T-helper 22 cell (primary cell): ENCODE results near the gene ASXL2.
"Not testable (repeated sequence)": the region's sequence is repeated elsewhere in the genome, so short reads cannot be mapped to it uniquely, and the experiment has no call there.

Experiments used
- DNase-seq: peaks from one replicate; pipeline ENCODE4 v3.0.0-alpha.2; 2020; ENCODE audit warnings: low read depth

Gene ASXL2

DNA sequence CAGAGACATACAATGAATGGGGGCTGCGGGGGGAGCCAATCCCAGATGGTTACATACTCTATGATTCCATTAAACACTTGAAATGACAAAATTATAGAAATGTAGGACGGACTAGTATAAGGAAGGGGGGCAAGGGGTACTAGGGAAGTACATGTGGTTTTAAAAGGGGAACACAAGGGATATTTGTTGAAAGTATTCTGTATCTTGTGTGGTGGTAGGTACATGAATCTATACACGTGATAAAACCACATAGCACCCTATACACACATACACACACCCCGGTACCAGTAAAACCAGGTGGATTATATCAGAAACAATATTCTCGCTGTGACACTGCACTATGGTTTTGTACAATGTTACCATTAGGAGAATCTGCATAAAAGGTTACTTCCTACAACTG, 45.4 kb downstream of the ASXL2 start:
- DNase-seq: no peak

GRCh38 chr2:25831746-25832449, 46.4 kb downstream of the ASXL2 start:
- DNase-seq: no peak

GRCh38 chr2:25829828-25830227, 48.5 kb downstream of the ASXL2 start:
- DNase-seq: no peak

DNA sequence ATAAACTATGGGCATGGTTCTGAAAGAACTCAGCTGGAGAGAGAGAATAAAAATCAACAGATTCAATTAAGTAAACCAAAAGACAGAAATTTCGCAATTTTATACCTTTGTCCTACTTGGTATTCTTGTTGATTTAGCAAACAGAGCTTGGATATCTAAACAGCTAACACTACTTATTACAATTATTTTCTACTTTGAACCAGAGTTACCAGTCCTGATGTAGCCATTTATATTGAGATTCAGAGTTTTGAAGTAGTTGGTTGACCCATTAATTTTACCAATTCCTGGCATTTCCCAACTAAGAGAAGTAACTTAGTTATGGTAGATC, 48.9 kb downstream of the ASXL2 start:
- no peak for DNase-seq

- DNase-seq: not testable (repeated sequence)
These were observed 49.5 kb downstream of the ASXL2 start for GRCh38 chr2:25828532-25829376.

DNA sequence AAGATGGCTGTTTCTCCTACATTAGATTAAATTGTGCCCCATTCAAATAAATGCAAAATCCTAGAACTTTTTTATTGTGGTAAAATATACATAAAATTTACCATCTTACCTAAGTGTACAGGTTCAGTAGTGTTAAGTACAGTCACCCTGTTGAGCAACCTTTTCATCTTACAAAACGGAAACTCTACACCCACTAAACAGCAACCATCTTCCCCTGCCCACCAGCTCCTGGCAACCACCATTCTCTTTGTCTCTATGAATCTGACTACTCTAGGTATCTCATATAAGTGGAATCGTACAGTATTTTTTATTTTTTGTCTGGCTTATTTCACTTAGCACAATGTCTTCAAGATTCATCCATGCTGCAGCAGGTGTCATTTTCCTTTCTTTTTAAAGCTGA, 53.0 kb downstream of the ASXL2 start:
- peak; percentile 23 for DNase-seq

DNA sequence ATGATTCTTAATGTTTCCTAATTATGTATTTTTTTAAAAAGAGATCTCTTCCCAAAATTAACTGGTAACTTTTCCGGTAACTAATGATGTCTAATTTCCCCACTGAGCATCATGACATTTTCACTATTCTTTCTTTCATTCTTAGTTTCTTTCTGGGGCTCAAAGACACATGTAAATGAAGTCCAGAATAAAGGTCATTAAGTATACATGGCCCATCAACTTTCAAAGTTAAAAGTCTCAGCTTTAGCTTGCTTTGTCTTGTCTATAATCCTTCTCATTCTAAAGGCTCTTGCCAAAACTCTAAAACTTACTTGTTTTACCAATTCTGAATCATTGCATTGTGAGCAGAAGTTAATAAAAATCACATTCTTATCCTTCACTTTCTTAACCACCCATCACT, 53.6 kb downstream of the ASXL2 start:
- DNase-seq: no peak

- DNase-seq: no peak
These were observed 54.1 kb downstream of the ASXL2 start for GRCh38 chr2:25824216-25824615.

DNA sequence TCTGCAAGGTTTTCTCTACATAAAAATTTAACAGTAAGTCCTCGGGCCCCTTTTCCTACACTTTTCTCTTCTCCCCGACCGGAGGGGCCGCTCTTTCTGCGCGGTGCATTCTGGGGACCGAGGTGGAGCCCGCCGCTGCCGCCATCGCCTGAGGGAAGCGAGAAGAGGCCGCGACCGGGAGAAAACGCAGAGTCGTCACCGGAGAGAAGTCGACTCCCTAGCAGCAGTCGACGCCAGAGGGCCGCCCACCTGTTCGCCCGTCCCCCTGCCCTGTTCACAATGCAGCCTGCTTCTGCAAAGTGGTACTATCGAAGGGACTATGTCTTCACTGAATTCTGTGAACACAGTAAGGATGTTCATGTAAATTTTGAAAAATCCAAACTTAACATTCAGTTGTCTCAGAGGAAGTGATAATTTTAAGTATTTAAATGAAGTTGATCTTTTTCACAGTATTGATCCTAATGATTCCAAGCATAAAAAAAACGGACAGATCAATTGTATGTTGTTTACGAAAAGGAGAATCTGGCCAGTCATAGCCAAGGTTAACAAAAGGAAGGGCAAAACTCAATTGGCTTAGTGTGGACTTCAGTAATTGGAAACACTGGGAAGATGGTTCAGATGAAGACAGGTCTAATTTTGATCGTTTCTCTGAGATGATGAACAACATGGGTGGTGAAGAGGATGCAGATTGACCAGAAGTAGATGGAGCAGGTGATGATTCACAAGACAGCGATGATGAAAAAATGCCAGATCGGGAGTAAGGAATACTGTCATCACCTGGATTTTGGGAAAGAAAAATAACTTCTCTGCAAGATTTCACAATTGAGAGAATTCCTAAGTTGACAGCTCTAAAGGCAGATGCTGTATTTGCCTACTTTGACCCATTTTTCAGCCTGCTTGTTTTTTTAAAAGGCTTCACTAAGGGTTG, 55.8 kb downstream of the ASXL2 start:
- DNase-seq: peak; percentile 47

DNA sequence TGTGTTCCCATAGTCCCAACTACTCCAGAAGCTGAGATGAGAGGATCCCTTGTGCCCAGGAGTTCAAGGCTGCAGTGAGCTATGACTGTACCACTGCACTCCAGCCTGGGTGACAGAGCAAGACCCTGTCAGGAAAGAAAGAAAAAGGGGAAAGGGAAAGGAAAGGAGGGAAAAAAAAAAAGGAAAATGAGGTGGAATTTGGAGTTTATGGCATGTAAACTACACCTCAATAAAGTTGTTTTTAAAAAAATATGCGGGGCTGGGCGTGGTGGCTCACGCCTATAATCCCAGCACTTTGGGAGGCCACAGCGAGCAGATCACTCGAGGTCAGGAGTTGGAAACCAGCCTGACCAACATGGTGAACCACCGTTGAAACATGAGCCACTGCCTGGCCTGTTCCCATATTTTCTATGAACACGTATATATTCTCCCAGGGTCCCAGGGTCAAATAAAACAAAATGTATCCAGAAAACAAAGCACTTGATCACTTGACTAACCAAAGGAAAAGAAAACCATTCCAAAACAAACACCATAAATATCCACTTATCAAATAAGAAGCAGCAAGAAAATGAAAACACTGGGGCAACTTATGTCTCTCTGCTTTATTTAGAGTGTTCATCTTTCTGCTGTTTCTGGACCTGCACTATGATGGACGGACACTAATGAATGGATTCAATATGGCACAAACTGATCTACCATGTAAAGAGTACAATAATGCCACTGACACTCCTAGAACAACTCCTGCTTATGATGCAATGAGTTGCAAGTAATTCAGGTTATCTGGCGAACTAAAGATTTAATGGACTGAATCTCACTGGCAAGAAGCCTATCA, 56.8 kb downstream of the ASXL2 start:
- DNase-seq: no peak

- DNase-seq: no peak
These were observed 58.7 kb downstream of the ASXL2 start for GRCh38 chr2:25819597-25820039.

GRCh38 chr2:25817630-25818029, 60.7 kb downstream of the ASXL2 start:
- DNase-seq: no peak

DNA sequence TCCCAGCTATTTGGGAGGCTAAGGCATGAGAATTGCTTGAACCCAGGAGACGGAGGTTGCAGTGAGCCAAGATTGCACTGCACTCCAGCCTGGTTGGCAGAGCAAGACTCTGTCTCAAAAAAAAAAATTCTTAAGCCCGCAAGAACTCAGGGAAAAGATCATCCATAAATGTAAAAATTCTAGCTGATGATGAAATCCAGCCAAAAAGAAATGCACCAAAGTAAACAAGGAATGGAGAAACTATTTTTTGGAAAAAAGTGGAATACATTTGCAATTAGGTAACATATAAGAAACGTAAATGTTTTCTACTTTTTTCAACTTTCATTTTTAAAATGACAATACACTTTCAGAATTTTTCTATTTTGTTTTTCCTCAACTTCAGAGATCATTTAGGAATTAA, 61.3 kb downstream of the ASXL2 start:
- no peak for DNase-seq

- no peak for DNase-seq
These were observed 62.0 kb downstream of the ASXL2 start for GRCh38 chr2:25816249-25816648.

DNA sequence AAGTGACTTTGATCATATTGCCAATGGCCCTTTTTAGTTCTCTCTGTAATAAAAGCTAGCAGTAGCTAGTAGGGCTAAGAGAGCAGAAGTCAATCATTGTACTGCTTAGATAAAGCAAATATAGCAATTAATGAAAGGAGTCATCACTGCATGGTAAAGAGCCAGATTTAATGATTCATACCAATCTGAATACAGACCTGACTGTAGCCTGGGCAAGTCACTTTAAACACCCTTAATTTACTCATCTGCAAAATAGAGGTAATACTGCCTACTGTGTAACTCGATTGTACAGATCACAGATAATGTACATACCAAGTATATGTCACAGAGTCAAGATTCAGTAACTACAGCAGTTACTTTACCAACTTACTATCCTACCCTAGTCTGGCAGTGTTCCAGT, 63.6 kb downstream of the ASXL2 start:
- DNase-seq: no peak

DNA sequence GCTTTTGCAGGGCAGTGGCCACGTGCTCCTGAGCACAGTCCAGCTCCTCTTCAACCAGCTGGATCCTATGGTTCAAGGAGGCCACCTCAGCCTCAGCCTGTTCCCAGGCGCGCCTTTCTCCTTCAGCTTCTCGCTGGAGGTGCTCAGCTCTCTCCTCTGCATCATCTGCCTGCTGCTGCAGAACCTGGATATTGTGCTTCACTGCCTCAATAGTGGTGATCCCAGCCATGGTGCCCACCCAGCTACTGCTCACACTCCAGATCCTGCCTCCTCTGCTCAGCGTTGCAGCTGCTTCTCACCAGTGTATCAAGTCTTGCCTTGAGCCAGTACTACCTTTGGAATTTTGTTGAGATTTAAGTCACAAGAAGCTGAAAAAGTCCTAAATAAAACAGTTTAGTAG, 67.9 kb downstream of the ASXL2 start:
- no peak for DNase-seq

DNA sequence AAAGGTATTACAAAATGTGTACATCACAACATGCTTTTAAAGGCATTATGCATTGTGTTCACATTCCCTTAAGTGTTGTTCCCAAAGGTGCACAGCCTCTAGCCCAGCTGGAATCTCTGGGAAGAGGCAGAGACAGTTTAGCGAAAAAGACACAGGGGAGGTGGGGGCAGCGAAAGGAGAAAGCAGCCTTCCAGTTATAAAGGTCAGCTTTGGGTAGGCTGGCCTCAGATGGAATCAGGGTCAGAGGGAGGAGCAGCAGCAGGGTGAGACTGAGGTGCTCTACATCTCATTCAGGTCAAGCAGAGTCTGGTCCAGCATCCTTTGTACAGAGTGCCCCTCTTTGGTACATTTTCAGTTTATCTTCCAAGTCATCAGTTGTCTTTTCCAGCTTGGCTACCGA, 68.6 kb downstream of the ASXL2 start:
- no peak for DNase-seq

GRCh38 chr2:25808006-25808383, 70.3 kb downstream of the ASXL2 start:
- no peak for DNase-seq

DNA sequence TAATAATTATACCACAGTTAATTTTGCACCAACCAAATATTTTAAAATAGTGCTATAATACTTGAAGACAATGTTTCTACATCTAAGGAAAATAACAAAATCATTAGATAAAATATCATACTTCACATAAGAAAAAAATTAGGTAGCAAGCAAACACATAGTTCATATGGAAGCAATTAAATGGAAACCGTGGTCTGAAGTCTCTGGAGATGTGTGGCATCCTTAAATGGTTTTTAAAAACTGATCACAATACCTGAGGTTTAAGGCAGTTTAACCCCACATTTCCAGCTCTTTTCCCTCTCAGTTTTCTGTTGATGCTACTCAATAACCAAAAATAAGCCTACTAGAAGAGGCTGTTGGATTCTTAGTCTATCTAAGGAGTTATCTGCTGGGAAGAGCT, 71.3 kb downstream of the ASXL2 start:
- DNase-seq: no peak

- DNase-seq: no peak
These were observed 72.3 kb downstream of the ASXL2 start for GRCh38 chr2:25805987-25806386.

GRCh38 chr2:25804338-25804737, 73.9 kb downstream of the ASXL2 start:
- DNase-seq: no peak

GRCh38 chr2:25799301-25799700, 79.0 kb downstream of the ASXL2 start:
- DNase-seq: no peak
